GM21515 (cell line): ENCODE measurements around the gene ALKAL2.
A peak's percentile ranks its signal among the peaks of the same experiment; 100 is the strongest.
"Not testable (repeated sequence)": the region's sequence is repeated elsewhere in the genome, so short reads cannot be mapped to it uniquely, and the experiment has no call there.

ENCODE experiments used
- ATAC-seq: cut with Tn5 transposase; IDR thresholded peaks from one replicate; pipeline ENCODE4 v1.9.1; 2021; ENCODE audit not compliant: unreplicated experiment

ALKAL2 gene

GRCh38 chr2:287911-288757 is at the start of gene ALKAL2:
ALKAL2 (minus strand) TSS chr2:288091; CDS start chr2:287835, 256 bp downstream.
- ATAC-seq, result no peak

GRCh38 chr2:336949-337348 is 49.1 kb upstream of the ALKAL2 start:
- ATAC-seq, result not testable (repeated sequence)

GRCh38 chr2:336360-336759 is 48.5 kb upstream of the ALKAL2 start:
- no peak for ATAC-seq

- no peak for ATAC-seq
These were observed 44.7 kb upstream of the ALKAL2 start for GRCh38 chr2:332592-332991.

- no peak for ATAC-seq
These were observed 40.9 kb upstream of the ALKAL2 start for GRCh38 chr2:328761-329160.

GRCh38 chr2:323035-323434 is 35.1 kb upstream of the ALKAL2 start:
- no peak for ATAC-seq

GRCh38 chr2:322326-322725 is 34.4 kb upstream of the ALKAL2 start:
- no peak for ATAC-seq

GRCh38 chr2:320561-320960 is 32.7 kb upstream of the ALKAL2 start:
- ATAC-seq, result no peak

GRCh38 chr2:319059-319600 is 31.2 kb upstream of the ALKAL2 start:
- no peak for ATAC-seq

- ATAC-seq, result peak; percentile 53
These were observed 29.9 kb upstream of the ALKAL2 start for GRCh38 chr2:317501-318424.

- ATAC-seq, result no peak
These were observed 28.5 kb upstream of the ALKAL2 start for GRCh38 chr2:316381-316780.

GRCh38 chr2:315925-316324 is 28.0 kb upstream of the ALKAL2 start:
- ATAC-seq, result not testable (repeated sequence)

- ATAC-seq, result no peak
These were observed 26.9 kb upstream of the ALKAL2 start for GRCh38 chr2:314561-315336.

- ATAC-seq, result no peak
These were observed 26.1 kb upstream of the ALKAL2 start for GRCh38 chr2:313991-314390.

- no peak for ATAC-seq
These were observed 23.1 kb upstream of the ALKAL2 start for GRCh38 chr2:310994-311393.

GRCh38 chr2:309954-310510 is 22.1 kb upstream of the ALKAL2 start:
- ATAC-seq, result no peak

- ATAC-seq, result no peak
These were observed 21.5 kb upstream of the ALKAL2 start for GRCh38 chr2:309148-309953.

GRCh38 chr2:305366-305765 is 17.5 kb upstream of the ALKAL2 start:
- ATAC-seq, result no peak

GRCh38 chr2:296354-296753 is 8.5 kb upstream of the ALKAL2 start:
- no peak for ATAC-seq

- no peak for ATAC-seq
These were observed 7.2 kb upstream of the ALKAL2 start for GRCh38 chr2:295090-295489.
